NCI-H446 treated with DMSO at 0.1 percent for 48 hours (cell line): Measurements from ENCODE around the gene VILL.

ENCODE experiments used
- DNase-seq: peaks from one replicate; lab custom pipeline; 2025; lab: John Stamatoyannopoulos, UW

VILL gene

DNA sequence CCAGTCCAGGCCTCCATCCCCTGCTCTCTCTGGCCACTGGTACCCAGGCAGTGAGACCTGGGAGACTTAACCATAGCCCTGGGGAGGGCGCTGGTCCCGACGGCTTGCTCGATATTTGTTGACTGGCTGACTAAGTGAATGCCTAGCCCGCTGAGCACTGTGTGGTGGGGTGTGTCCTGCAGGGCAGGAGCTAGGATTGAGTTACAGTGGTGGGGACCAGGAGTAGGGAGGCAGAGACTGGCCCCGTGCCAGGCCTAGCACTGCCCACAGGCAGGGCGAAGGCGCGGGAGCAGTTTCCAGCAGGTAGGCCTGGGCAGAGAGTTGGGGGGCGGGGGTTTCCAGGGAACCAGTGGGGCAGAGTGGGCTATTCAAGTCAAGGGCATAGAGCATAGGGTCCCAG, at the start of gene VILL:
Gene VILL, plus strand, starts transcription at position 260 of the 400 bp plus-strand sequence. CDS start 2,887 bp downstream, outside the sequence.
- no peak for DNase-seq

- no peak for DNase-seq
Measured at GRCh38 chr3:37941608-37942508, 48.7 kb upstream of the VILL start.

DNA sequence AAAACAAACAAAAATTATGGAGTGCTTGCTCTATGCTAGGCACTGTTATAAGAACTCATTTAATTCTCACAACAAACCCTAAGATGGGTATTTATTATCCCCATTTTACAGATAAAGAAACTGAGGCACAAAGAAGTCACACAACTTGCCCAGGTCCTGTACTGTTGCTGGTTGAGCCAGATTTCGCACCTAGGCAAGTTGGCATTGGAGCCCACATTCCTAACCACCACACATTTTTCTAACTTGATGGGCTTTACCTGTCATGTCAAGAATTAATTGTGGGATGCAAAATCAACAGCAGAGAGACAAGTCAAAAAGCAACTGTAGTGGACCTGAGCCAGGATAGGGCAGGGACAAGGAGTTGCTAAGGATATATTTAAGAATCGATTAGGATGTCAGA, 47.9 kb upstream of the VILL start:
- no peak for DNase-seq

DNA sequence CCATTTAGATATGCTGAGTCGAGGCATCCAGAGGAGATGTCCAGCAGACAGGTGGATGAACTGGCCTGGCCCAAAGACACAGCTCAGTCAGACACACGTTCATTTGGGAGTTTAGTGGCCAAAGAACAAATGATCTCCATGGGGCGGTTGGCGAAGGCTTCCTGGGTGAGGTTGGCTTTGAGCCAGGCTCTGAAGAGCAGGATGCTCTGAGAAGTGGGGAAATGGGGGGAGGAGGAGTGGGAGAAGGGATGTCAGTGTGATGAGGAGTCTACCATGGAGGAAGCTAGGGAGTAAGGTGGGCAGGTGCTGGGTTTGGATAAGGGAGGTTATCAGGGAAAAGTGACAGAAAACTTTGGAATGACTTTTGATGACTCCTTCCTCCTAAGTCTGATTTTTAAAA, 47.5 kb upstream of the VILL start:
- DNase-seq: no peak

GRCh38 chr3:37943631-37944314, 46.8 kb upstream of the VILL start:
- no peak for DNase-seq

DNA sequence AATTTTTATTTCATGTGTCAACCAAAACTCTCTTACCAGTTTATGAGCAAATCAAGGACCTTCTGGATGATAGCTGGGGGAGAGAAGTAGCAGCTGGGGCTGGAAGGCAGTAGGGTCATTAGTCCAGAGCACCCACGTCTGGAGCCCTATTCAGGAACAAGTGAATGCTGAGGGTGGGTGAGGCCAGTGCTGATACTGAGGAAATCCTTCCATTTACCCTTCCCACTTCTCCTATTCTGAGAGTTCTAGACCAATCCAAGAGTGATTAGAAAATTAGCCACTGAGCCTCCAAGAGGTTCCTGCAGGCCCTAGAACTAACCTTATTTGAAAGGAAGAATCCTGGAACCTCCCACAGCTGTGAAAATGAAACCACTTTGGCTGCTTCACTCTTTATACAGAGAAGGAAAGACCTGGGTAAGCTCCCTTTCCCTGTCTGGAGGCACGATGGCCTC, 46.2 kb upstream of the VILL start:
- DNase-seq: no peak

DNA sequence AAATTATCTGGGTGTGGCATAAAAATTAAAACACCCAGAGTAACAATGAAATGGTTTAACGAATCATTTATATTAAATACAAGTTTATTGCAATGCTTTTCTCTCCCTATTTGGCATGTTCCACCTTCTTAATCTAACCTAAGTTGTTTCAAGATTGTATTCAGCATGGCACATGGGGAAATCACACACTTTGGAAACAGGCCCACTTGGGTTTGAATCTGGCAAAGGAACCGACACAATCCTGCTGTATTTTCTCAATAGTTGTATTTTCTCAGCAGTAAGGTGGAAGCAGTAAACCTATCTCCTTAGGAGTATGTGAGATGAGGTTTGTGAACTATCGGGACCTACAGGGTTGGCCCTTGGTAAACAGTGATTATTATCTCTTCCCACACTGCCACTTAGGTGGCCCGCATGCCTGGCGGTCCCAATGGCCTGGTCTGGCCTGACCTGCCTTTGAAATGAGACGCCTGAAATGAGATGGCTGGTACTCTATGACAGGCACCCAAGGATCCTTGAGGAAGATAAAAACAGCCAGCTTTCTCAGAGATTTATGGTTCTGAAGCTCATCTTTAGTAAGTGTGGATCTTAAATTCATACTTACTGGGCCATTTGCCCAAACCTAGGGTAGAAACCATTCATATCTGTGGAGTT, 45.3 kb upstream of the VILL start:
- DNase-seq: no peak

- no peak for DNase-seq
Measured at GRCh38 chr3:37945807-37946530, 44.6 kb upstream of the VILL start.

DNA sequence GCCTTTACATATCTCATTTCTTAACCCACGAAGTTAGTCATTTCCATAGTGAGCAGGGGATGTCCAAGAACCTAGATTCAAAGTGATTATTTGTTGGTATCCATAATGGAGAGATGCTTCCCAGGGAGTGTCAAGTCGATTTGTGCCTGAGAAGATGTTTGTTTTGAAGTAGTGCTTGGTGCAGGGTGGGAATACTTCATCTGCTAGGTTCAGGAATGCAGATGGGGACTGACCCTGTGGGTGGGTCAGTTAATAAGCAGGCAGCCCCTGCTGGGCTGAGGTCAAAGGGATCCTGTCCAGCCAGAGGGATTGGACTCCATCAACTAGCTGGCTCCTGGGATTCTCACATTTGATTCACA, 44.1 kb upstream of the VILL start:
- DNase-seq: no peak

DNA sequence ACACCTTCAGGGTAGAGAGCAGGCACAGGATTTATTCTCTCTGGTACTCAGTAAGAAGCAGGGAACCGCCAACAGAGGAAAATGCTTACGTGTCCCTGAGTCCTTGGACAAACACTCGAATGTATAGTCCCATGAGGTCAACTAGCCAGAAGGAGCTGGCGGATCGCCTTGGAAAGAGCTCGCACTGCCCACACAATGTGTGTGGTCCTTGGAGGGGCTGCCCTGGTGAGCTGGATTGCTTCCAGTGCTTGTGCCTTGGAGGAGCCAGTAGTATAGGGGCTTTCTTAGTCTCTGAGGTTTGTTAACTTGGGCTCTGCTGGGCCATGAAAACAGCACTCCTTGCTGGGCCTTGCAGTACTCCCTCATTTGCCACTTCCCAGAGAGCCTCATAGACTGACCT, 40.7 kb upstream of the VILL start:
- no peak for DNase-seq

DNA sequence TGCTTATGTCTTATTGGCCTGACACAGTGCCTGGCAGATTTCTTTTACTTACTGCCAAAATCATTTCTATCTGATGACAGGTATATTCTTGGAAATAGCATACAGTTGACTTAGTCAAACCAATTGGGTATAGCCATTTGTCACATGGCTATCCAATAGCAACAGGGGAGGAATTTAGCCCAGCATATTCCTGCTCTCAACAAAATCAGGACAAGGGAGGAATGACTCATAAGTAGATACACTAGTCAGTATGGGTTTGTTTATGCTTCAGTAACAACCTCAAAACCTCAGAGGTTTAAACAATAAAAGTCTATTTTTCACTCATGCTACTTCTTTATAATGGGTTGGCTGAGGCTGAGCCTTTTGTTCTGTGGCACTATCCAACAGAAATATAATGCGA, 38.0 kb upstream of the VILL start:
- no peak for DNase-seq

- DNase-seq: no peak
Measured at GRCh38 chr3:37953226-37953625, 37.4 kb upstream of the VILL start.

DNA sequence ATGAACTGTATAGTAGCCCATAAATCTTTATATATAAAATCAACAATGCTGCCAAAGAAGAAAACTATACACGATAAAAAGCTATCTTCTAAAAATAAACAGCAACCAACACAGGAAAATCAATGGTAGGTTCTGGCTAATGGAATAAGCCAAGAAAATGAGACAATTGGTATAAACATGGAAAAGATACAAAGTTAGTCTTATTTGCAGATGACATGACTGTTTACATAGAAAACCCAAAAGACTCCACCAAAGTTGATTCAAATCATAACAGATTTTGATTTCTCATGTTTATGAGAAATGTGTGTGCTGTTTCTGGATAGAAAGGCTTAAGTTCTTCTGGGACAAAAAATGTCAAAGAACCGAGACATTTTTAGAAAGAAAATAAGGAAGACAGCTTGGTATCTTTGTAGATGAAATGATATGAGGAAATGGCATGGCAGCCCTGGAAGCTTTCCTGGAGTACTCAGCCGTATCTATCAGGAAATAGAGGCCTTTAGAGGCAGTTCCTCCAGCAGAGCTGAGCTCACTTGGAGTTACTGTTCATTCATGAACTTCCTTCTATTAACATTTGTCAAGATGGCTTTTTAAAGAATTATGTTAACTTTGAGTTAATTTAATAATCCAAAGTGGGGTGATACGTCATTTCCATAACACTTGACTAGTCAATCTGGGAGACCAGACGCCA, 36.7 kb upstream of the VILL start:
- no peak for DNase-seq

DNA sequence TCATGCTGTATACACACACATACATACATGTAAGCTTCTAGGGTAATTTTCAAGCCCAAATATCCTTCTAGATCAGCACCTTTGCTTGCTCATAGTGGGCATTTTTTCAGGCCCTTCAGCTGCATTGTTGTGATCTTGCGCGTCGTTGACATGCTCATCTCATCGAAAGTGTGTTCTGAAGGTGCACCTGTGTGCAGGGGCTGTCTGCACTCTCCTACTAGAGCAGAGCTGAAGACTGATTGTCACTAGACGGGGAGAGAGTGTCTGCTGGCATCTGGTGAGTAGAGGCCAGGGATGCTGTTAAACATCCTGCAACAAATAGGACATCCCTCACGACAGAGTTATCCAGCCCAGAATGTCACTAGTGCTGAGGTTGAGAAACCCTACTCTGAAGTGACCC, 35.7 kb upstream of the VILL start:
- DNase-seq: no peak

- no peak for DNase-seq
Measured at GRCh38 chr3:37955918-37956707, 34.5 kb upstream of the VILL start.

GRCh38 chr3:37956723-37957538, 33.7 kb upstream of the VILL start:
- no peak for DNase-seq

GRCh38 chr3:37957539-37957936, 33.0 kb upstream of the VILL start:
- no peak for DNase-seq

- no peak for DNase-seq
Measured at GRCh38 chr3:37961622-37962431, 28.8 kb upstream of the VILL start.

DNA sequence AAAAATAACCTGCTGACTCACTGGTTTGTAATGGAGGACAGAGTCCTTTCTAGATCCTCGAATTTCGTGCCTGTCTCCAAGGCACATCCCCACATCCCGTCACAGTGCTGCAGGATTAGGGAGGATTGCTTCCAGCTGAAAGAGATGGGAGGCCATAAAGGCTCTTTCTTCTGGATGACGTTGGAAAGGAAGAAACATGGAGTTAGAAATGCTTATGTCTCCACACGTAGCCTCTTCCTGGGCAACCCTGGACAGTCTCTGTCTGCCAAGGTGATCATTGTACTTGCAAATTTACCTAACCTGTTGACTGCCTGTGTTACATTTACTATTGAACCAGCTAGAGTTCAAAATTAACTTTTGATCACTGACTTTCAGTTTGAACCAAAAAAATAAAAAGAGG, 27.6 kb upstream of the VILL start:
- no peak for DNase-seq
